ENCODE results near the gene OR9Q2.
"Not testable (repeated sequence)": the region's sequence is repeated elsewhere in the genome, so short reads cannot be mapped to it uniquely, and the experiment has no call there.

The OR9Q2 gene

GRCh38 chr11:58188770-58189169 lies at the start of gene OR9Q2:
OR9Q2 (plus strand) TSS chr11:58189070; CDS start chr11:58190491, 1,421 bp downstream.
- no peak for DNase-seq

- DNase-seq: no peak
These were observed 46.1 kb upstream of the OR9Q2 start for GRCh38 chr11:58142761-58143160.

- DNase-seq: peak; percentile 60
These were observed 36.1 kb upstream of the OR9Q2 start for GRCh38 chr11:58152781-58153180.

- no peak for DNase-seq
These were observed 24.5 kb upstream of the OR9Q2 start for GRCh38 chr11:58164389-58164788.

GRCh38 chr11:58164990-58165389 lies 23.9 kb upstream of the OR9Q2 start:
- DNase-seq: no peak

- DNase-seq: no peak
These were observed 23.3 kb upstream of the OR9Q2 start for GRCh38 chr11:58165504-58166106.

- DNase-seq: no peak
These were observed 11.3 kb upstream of the OR9Q2 start for GRCh38 chr11:58177409-58178054.

- DNase-seq: no peak
These were observed 10.4 kb upstream of the OR9Q2 start for GRCh38 chr11:58178444-58178843.

- no peak for DNase-seq
These were observed 9.2 kb upstream of the OR9Q2 start for GRCh38 chr11:58179648-58180047.

GRCh38 chr11:58186938-58187337 lies 1.9 kb upstream of the OR9Q2 start:
- no peak for DNase-seq

GRCh38 chr11:58192229-58192628 lies 3.4 kb downstream of the OR9Q2 start:
- DNase-seq: no peak

- no peak for DNase-seq
These were observed 4.5 kb downstream of the OR9Q2 start for GRCh38 chr11:58193391-58193790.

GRCh38 chr11:58195939-58196338 lies 7.1 kb downstream of the OR9Q2 start:
- DNase-seq: no peak

- DNase-seq: no peak
These were observed 10.4 kb downstream of the OR9Q2 start for GRCh38 chr11:58199271-58199670.

GRCh38 chr11:58204042-58204441 lies 15.2 kb downstream of the OR9Q2 start, which contains the start of gene OR1S2:
OR1S2 (minus strand) TSS chr11:58204142; CDS start chr11:58204142, 0 bp downstream.
- no peak for DNase-seq

- not testable (repeated sequence) for DNase-seq
These were observed 23.6 kb downstream of the OR9Q2 start, which contains the start of gene OR1S1 for GRCh38 chr11:58212420-58212819. OR1S1 (plus strand) TSS chr11:58212720.

- DNase-seq: no peak
These were observed 27.6 kb downstream of the OR9Q2 start for GRCh38 chr11:58216476-58216875.

- DNase-seq: peak; percentile 91
These were observed 33.9 kb downstream of the OR9Q2 start for GRCh38 chr11:58222721-58223120.

GRCh38 chr11:58227956-58228615 lies 39.2 kb downstream of the OR9Q2 start:
- DNase-seq: no peak
